Femur (tissue), 1 donor: Measurements from ENCODE around the gene NFE2.

Experiments used
- DNase-seq: peaks from one replicate; pipeline ENCODE4 v3.0.0-alpha.2; 2017

Gene NFE2

GRCh38 chr12:54246011-54246641 is 54.7 kb downstream of the NFE2 start:
- DNase-seq = no peak
